Astrocyte (in vitro differentiated cells and primary cell): ENCODE data around the gene EID3. TPM values are rescaled to one million over a fixed set of nuclear protein-coding genes. Genes with fewer than 3 reads are reported as not detected.

Experiments
- DNase-seq: peaks from one replicate; pipeline ENCODE4 v3.0.0-alpha.2; 2010; ENCODE audit warnings: low read depth
- FAIRE-seq: peaks from 2 replicates; lab custom pipeline; 2011; peaks lifted over from hg19 to GRCh38; lab: Jason Lieb, UNC
- H2AFZ ChIP-seq: 2 replicates; pipeline ENCODE4 v1.6.0; 2012; ENCODE audit warnings: low read depth, low read length, inconsistent platforms
- H3K27ac ChIP-seq: 2 replicates; pipeline ENCODE4 v1.5.1; 2011; ENCODE audit warnings: low read depth, low read length, inconsistent platforms
- H3K27me3 ChIP-seq: 2 replicates; pipeline ENCODE4 v1.6.0; 2011; ENCODE audit warnings: low read length, inconsistent platforms; ENCODE audit not compliant: insufficient read depth
- H3K36me3 ChIP-seq: 2 replicates; pipeline ENCODE4 v1.5.1; 2011; ENCODE audit warnings: low read length, inconsistent platforms; ENCODE audit not compliant: insufficient read depth
- H3K4me1 ChIP-seq: 2 replicates; pipeline ENCODE4 v1.5.1; 2011; ENCODE audit warnings: low read length, inconsistent platforms; ENCODE audit not compliant: insufficient read depth
- H3K4me2 ChIP-seq: 2 replicates; pipeline ENCODE4 v1.6.0; 2012; ENCODE audit warnings: low read length, inconsistent platforms
- H3K4me3 ChIP-seq: 2 replicates; pipeline ENCODE4 v1.5.1; 2011; ENCODE audit warnings: low read depth, mild to moderate bottlenecking, low read length, inconsistent platforms; ENCODE audit not compliant: insufficient read depth
- H3K79me2 ChIP-seq: 2 replicates; pipeline ENCODE4 v1.6.0; 2012; ENCODE audit warnings: mild to moderate bottlenecking, low read length, inconsistent platforms; ENCODE audit not compliant: insufficient read depth
- H3K9ac ChIP-seq: 2 replicates; pipeline ENCODE4 v1.6.0; 2012; ENCODE audit warnings: mild to moderate bottlenecking, low read length, inconsistent platforms
- H3K9me3 ChIP-seq: 2 replicates; pipeline ENCODE4 v1.5.1; 2012; ENCODE audit warnings: low read depth, mild to moderate bottlenecking, low read length, inconsistent platforms; ENCODE audit not compliant: insufficient read depth
- H4K20me1 ChIP-seq: 2 replicates; pipeline ENCODE4 v1.6.0; 2012; ENCODE audit warnings: low read length, inconsistent platforms; ENCODE audit not compliant: insufficient read depth
- H3K27ac Mint-ChIP-seq: one replicate; pipeline ENCODE4 v1.8.0; 2021; ENCODE audit warnings: mild to moderate bottlenecking, mixed read lengths; ENCODE audit not compliant: unreplicated experiment
- H3K27me3 Mint-ChIP-seq: one replicate; pipeline ENCODE4 v1.8.0; 2021; ENCODE audit warnings: low read depth, mixed read lengths; ENCODE audit not compliant: unreplicated experiment
- H3K36me3 Mint-ChIP-seq: one replicate; pipeline ENCODE4 v1.8.0; 2021; ENCODE audit warnings: low read depth, mixed read lengths; ENCODE audit not compliant: unreplicated experiment
- H3K4me1 Mint-ChIP-seq: one replicate; pipeline ENCODE4 v1.8.0; 2021; ENCODE audit warnings: low read depth, mixed read lengths; ENCODE audit not compliant: unreplicated experiment
- H3K4me3 Mint-ChIP-seq: one replicate; pipeline ENCODE4 v1.8.0; 2021; ENCODE audit warnings: mild to moderate bottlenecking, moderate library complexity, mixed read lengths; ENCODE audit not compliant: unreplicated experiment
- H3K9me3 Mint-ChIP-seq: one replicate; pipeline ENCODE4 v1.8.0; 2021; ENCODE audit warnings: mild to moderate bottlenecking, mixed read lengths; ENCODE audit not compliant: unreplicated experiment
- CTCF ChIP-seq: IDR thresholded peaks from 2 replicates; pipeline ENCODE4 v1.5.1; 2011; ENCODE audit warnings: low read depth, mild to moderate bottlenecking, inconsistent platforms, low read length, moderate library complexity; ENCODE audit not compliant: insufficient read depth
- EZH2 ChIP-seq: IDR thresholded peaks from 2 replicates; pipeline ENCODE4 v1.6.1; 2012; ENCODE audit warnings: mild to moderate bottlenecking, low read length, inconsistent platforms; ENCODE audit not compliant: insufficient read depth
- total RNA-seq: library from RNA; stranded (reverse); gene quantifications from 2 replicates; pipeline ENCODE4 v1.2.1, GENCODE V29; 2021

The EID3 gene
- total RNA-seq, 1 donor from 2014 or later: 1.9 TPM

GRCh38 chr12:104312202-104312601 lies 8.7 kb downstream of the EID3 start:
- H3K36me3 Mint-ChIP-seq: peaks cover 20% of the 10 kb centered on the region
- TF ChIP-seq EZH2: no peak
- no peak for TF ChIP-seq CTCF
- Histone ChIP-seq H3K4me2 (no peak overlapping the region), H3K9me3 (no peaks in the 10 kb centered on the region), H2AFZ (no peak overlapping the region), H3K27ac (no peak overlapping the region), H3K4me1 (no peaks in the 10 kb centered on the region), H3K27me3 (no peaks in the 10 kb centered on the region), H3K9ac (no peak overlapping the region), H3K4me3 (no peak overlapping the region), H4K20me1 (peaks cover 78% of the 10 kb centered on the region), H3K36me3 (peaks cover 50% of the 10 kb centered on the region), H3K79me2 (peaks cover 85% of the 10 kb centered on the region)
- DNase-seq: no peak
- H3K27ac Mint-ChIP-seq: no peak overlapping the region
- no peaks in the 10 kb centered on the region for H3K9me3 Mint-ChIP-seq
- no peaks in the 10 kb centered on the region for H3K4me1 Mint-ChIP-seq
- H3K27me3 Mint-ChIP-seq: no peaks in the 10 kb centered on the region
- no peak for FAIRE-seq
- H3K4me3 Mint-ChIP-seq: no peak overlapping the region

GRCh38 chr12:104312654-104313053 lies 9.1 kb downstream of the EID3 start:
- Mint-ChIP-seq H3K4me1 (no peaks in the 10 kb centered on the region), H3K4me3 (no peak overlapping the region), H3K36me3 (peaks cover 20% of the 10 kb centered on the region), H3K9me3 (no peaks in the 10 kb centered on the region), H3K27ac (no peak overlapping the region), H3K27me3 (no peaks in the 10 kb centered on the region)
- TF ChIP-seq EZH2 (no peak), CTCF (no peak)
- no peak overlapping the region for H3K4me2 ChIP-seq
- H3K9me3 ChIP-seq: no peaks in the 10 kb centered on the region
- no peak for FAIRE-seq
- H2AFZ ChIP-seq: no peak overlapping the region
- no peak overlapping the region for H3K9ac ChIP-seq
- H3K4me3 ChIP-seq: no peak overlapping the region
- H3K36me3 ChIP-seq: peaks cover 53% of the 10 kb centered on the region
- no peaks in the 10 kb centered on the region for H3K4me1 ChIP-seq
- H4K20me1 ChIP-seq: peaks cover 78% of the 10 kb centered on the region
- no peaks in the 10 kb centered on the region for H3K27me3 ChIP-seq
- H3K27ac ChIP-seq: no peak overlapping the region
- no peak for DNase-seq
- H3K79me2 ChIP-seq: peaks cover 85% of the 10 kb centered on the region

GRCh38 chr12:104313568-104314241 lies 10.2 kb downstream of the EID3 start:
- Histone ChIP-seq H3K36me3 (peaks cover 61% of the 10 kb centered on the region), H3K27ac (no peak overlapping the region), H3K79me2 (peaks cover 83% of the 10 kb centered on the region), H4K20me1 (peaks cover 72% of the 10 kb centered on the region), H3K27me3 (no peaks in the 10 kb centered on the region), H3K4me3 (no peak overlapping the region), H2AFZ (no peak overlapping the region), H3K9ac (no peak overlapping the region), H3K4me2 (no peak overlapping the region), H3K9me3 (no peaks in the 10 kb centered on the region), H3K4me1 (no peaks in the 10 kb centered on the region)
- FAIRE-seq: no peak
- Mint-ChIP-seq H3K4me3 (no peak overlapping the region), H3K27me3 (no peaks in the 10 kb centered on the region), H3K36me3 (peaks cover 20% of the 10 kb centered on the region), H3K27ac (no peak overlapping the region), H3K9me3 (no peaks in the 10 kb centered on the region), H3K4me1 (no peaks in the 10 kb centered on the region)
- TF ChIP-seq CTCF: no peak
- TF ChIP-seq EZH2: no peak
- DNase-seq: no peak
